IMR-90 (cell line): Measurements from ENCODE around the gene CCDC150.

Source experiments
- BHLHE40 ChIP-seq: fragments of 150-350 bp; IDR thresholded peaks from 2 replicates; pipeline ENCODE4 v1.6.1; 2016; ENCODE audit warnings: mild to moderate bottlenecking, low read depth, low read length
- CHD1 ChIP-seq: IDR thresholded peaks from 2 replicates; pipeline ENCODE4 v1.6.1; 2012; ENCODE audit warnings: low read depth, low read length, improper control_type of control experiment
- CTCF ChIP-seq: conservative IDR thresholded peaks from 2 replicates; pipeline ENCODE4 v1.5.1; 2012; ENCODE audit warnings: mild to moderate bottlenecking, low read depth, low read length, improper control_type of control experiment
- ELK1 ChIP-seq: fragments of 150-350 bp; IDR thresholded peaks from 2 replicates; pipeline ENCODE4 v1.6.1; 2016; ENCODE audit warnings: low read depth, mild to moderate bottlenecking, low read length, moderate library complexity, borderline replicate concordance
- MAZ ChIP-seq: IDR thresholded peaks from 2 replicates; pipeline ENCODE4 v1.6.1; 2012; ENCODE audit warnings: low read depth, mild to moderate bottlenecking, low read length, improper control_type of control experiment, moderate library complexity, borderline replicate concordance
- MXI1 ChIP-seq: IDR thresholded peaks from 2 replicates; pipeline ENCODE4 v1.6.1; 2012; ENCODE audit warnings: low read depth, mild to moderate bottlenecking, low read length, moderate library complexity, borderline replicate concordance
- NFE2L2 ChIP-seq: fragments of 150-350 bp; IDR thresholded peaks from 2 replicates; pipeline ENCODE4 v1.6.1; 2016; ENCODE audit warnings: low read depth, mild to moderate bottlenecking, low read length
- POLR2A ChIP-seq: IDR thresholded peaks from 2 replicates; pipeline ENCODE4 v1.6.1; 2012; ENCODE audit warnings: mild to moderate bottlenecking, low read depth, low read length
- RAD21 ChIP-seq: IDR thresholded peaks from 2 replicates; pipeline ENCODE4 v1.6.1; 2012; ENCODE audit warnings: low read length, improper control_type of control experiment
- RCOR1 ChIP-seq: IDR thresholded peaks from 2 replicates; pipeline ENCODE4 v1.6.1; 2012; ENCODE audit warnings: mild to moderate bottlenecking, low read length, improper control_type of control experiment; ENCODE audit not compliant: insufficient replicate concordance
- RFX5 ChIP-seq: IDR thresholded peaks from 2 replicates; pipeline ENCODE4 v1.8.0; 2012; ENCODE audit warnings: low read depth, mild to moderate bottlenecking, low read length, moderate library complexity
- USF2 ChIP-seq: fragments of 150-350 bp; IDR thresholded peaks from 2 replicates; pipeline ENCODE4 v1.6.1; 2017; ENCODE audit warnings: mild to moderate bottlenecking, antibody characterized with exemption, low read length, low read depth

DNA sequence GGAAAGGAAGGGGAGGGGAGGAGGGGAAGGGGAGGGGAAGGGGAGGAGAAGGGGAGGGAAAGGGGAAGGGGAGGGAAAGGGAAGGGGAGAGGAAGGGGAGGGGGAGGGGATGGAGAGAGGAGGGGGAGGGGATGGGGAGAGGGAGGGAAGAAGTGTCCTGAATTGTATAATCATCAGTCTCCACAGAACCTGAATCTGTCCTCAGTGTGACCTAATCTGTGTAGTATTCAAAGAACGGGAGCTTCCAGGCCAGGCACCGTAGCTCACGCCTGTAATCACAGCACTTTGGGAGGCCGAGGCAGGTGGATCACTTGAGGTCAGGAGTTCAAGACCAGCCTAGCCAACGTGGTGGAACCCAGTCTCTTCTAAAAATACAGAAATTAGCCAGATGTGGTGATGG is 41.1 kb upstream of the CCDC150 start:
- TF ChIP-seq USF2, result no peak
- no peak for TF ChIP-seq CTCF
- TF ChIP-seq RFX5, result no peak
- no peak for TF ChIP-seq CHD1
- no peak for TF ChIP-seq POLR2A
- no peak for TF ChIP-seq MXI1
- no peak for TF ChIP-seq ELK1
- TF ChIP-seq BHLHE40, result no peak
- no peak for TF ChIP-seq RAD21
- no peak for TF ChIP-seq RCOR1
- TF ChIP-seq MAZ, result no peak
- no peak for TF ChIP-seq NFE2L2
